Small intestine (tissue), 7 donors: ENCODE results near the gene AFDN. TPM values are rescaled to one million over a fixed set of nuclear protein-coding genes. Genes with fewer than 3 reads are reported as not detected.

ENCODE experiments used
- DNase-seq, 2 donors: peaks; one replicate each; pipeline versions ENCODE4 v3.0.0 to v3.0.0-alpha.2; 2013
- FAIRE-seq: peaks from 2 replicates; lab custom pipeline; 2012; peaks lifted over from hg19 to GRCh38; lab: Jason Lieb, UNC
- H3K27ac ChIP-seq, 3 donors: one replicate each; pipeline ENCODE4 v1.5.1; 2013; ENCODE audit warnings: low read length in 2 of 3, mild to moderate bottlenecking in 2 of 3, control low read depth in 1 of 3, inconsistent platforms in 1 of 3, low read depth in 1 of 3, moderate library complexity in 1 of 3
- H3K27me3 ChIP-seq, 3 donors: one replicate each; pipeline ENCODE4 v1.6.1; 2013; ENCODE audit warnings: low read length in 3 of 3, inconsistent platforms in 1 of 3; ENCODE audit not compliant: control insufficient read depth in 3 of 3, insufficient read depth in 3 of 3
- H3K36me3 ChIP-seq, 3 donors: one replicate each; pipeline ENCODE4 v1.6.1; 2013; ENCODE audit warnings: low read length in 3 of 3, inconsistent platforms in 1 of 3, low read depth in 1 of 3, mild to moderate bottlenecking in 1 of 3, moderate library complexity in 1 of 3; ENCODE audit not compliant: control insufficient read depth in 3 of 3, insufficient read depth in 2 of 3
- H3K4me1 ChIP-seq, 3 donors: one replicate each; pipeline ENCODE4 v1.6.1; 2013; ENCODE audit warnings: low read length in 2 of 3, inconsistent platforms in 1 of 3, low read depth in 1 of 3, mild to moderate bottlenecking in 1 of 3, moderate library complexity in 1 of 3; ENCODE audit not compliant: control insufficient read depth in 3 of 3, insufficient read depth in 2 of 3
- H3K4me3 ChIP-seq, 3 donors: one replicate each; pipeline ENCODE4 v1.5.1; 2013; ENCODE audit warnings: low read length in 3 of 3, control low read depth in 1 of 3, inconsistent platforms in 1 of 3, low read depth in 1 of 3, mild to moderate bottlenecking in 1 of 3, moderate library complexity in 1 of 3
- H3K9me3 ChIP-seq, 2 donors: one replicate each; pipeline ENCODE4 v1.6.1; 2013; ENCODE audit warnings: low read depth in 1 of 2, low read length in 1 of 2; ENCODE audit not compliant: control insufficient read depth in 2 of 2, insufficient read depth in 1 of 2
- WGBS, 3 donors: extraction: QIAGEN DNeasy Blood & Tissue Kit; methylation state at CpG; one replicate each; pipeline ENCODE4 v1.1.7; 2013; 5-methylcytosine and 5-hydroxymethylcytosine counted together
- polyA plus RNA-seq, 4 donors: library from polyadenylated mRNA; stranded (reverse) in 3 of 4; unstranded in 1 of 4; fragments of 200-250 nt in 3 of 4; fragments of 120-200 nt in 1 of 4; gene quantifications; one replicate each; pipeline versions ENCODE4 v1.2.1 to v1.2.3, GENCODE V29; 2013
- donor health status: healthy with polysubstance abuse.
- donor health status: control.
- donor health status: control.
- donor health status: Bipolar disorder and iron deficiency.
- donor health status: healthy.

The AFDN gene
- polyA plus RNA-seq, 4 donors = 46.0 to 202 (median 67.9) TPM

DNA sequence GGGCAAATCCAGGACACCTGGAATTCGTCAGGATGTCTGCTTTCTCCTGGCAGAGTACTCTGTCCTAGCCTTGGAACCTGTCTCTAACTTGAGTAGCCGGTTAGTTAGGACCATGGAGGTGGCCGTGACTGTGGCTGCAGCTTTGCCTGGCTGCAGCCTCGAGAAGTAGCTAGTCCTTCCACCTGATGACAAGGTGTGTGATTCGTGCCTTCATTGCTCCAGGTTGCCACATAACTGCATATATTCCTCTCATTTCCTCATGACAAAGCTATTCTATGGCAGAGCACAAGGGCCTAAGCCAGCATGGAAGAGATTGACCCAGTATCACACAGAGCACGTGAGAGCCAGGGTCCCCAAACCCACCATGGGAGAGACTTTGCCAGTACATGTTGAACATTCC is 130.9 kb downstream of the AFDN start:
- DNase-seq (peak in 1 of 2 donors; percentile 19), FAIRE-seq (no peak)
- Histone ChIP-seq H3K27me3 (no peaks in the 10 kb centered on the region), H3K36me3 (peaks cover 3 to 34% (median 5%) of the 10 kb centered on the region in 3 donors), H3K9me3 (no peaks in the 10 kb centered on the region), H3K4me3 (no peak overlapping the region), H3K27ac (peak overlapping the region in 1 of 3 donors; percentile 10), H3K4me1 (peaks cover 0 to 9% (median 4%) of the 10 kb centered on the region in 3 donors)
- WGBS, 3 donors = 88 to 94% (median 90%) methylated on average over 6 of the region's 6 CpGs

DNA sequence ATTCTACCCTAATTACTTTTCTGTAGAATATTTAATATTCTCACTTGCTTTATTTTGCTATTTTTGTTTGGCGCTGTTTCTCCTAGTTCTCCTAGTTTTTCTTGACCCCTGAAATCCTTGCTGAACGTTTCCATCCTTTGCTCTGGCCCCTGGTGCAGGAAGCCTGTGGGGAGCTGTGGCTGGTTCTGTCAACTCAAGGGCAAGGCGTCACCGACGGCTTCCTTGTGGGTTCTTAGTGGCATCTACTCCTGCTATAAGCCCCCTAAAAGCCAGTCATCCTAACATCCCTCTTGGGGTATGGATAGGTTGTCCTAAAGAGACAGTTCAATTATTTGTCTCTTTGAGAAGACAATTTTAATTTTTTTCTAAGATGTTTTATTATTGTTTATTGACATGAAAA is 133.9 kb downstream of the AFDN start:
- Histone ChIP-seq H3K4me1 (peaks cover 0 to 18% (median 4%) of the 10 kb centered on the region in 3 donors), H3K9me3 (no peaks in the 10 kb centered on the region), H3K4me3 (no peak overlapping the region), H3K27me3 (no peaks in the 10 kb centered on the region), H3K36me3 (peaks cover 3 to 39% (median 6%) of the 10 kb centered on the region in 3 donors), H3K27ac (no peak overlapping the region)
- FAIRE-seq (no peak), DNase-seq (no peak)
- WGBS, 3 donors = 83 to 94% (median 88%) methylated on average over 5 of the region's 5 CpGs

DNA sequence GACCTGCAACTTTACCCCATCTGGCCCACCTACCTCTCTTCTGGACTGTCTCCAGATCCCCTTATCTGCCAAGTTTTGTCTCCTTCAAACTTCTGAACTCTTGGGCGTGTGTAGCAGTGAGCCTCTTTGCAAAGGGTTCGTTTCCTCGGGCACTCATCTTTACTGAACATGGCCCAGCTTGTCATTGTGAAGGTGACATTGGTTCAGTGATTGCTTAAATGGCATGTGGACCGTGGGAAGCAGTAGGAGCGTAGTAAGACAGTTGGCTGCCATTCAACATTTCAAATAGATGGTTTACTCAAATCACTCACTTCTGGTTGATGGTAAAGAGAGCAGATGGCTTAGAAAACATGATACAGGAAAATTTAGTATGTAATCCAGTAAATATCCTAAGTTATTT is 136.0 kb downstream of the AFDN start:
- Histone ChIP-seq H3K27ac (no peak overlapping the region), H3K36me3 (peaks cover 10 to 33% (median 12%) of the 10 kb centered on the region in 3 donors), H3K4me1 (peaks cover 0 to 21% (median 4%) of the 10 kb centered on the region in 3 donors), H3K4me3 (no peak overlapping the region), H3K9me3 (no peaks in the 10 kb centered on the region), H3K27me3 (no peaks in the 10 kb centered on the region)
- WGBS, 3 donors = 79 to 84% (median 81%) methylated on average over 5 of the region's 5 CpGs
- no peak for FAIRE-seq
- no peak for DNase-seq

DNA sequence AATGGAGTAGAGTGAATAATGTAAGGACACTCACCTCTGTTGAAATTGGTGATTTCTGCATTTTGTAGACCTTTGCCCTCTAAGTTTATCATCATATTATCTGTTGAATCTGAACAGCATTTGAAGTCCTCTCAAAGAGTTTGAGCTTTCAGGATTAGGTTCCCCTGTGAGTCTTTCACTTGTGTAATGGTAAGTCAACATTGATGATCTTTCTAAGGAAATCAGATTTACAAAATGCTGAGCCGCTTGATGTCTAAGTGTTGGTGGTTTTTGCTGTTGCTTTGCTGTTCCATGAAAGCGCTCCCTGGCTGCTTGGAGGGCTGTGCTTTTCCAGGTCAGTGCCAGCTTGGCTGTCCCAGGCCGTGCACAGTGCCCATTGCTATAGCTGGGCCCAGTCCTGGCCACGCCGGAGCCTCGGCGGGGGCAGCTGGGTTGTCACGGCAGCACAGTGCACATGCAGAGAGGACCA is 136.9 kb downstream of the AFDN start:
- no peak overlapping the region for H3K27ac ChIP-seq
- peaks cover 10 to 37% (median 12%) of the 10 kb centered on the region in 3 donors for H3K36me3 ChIP-seq
- FAIRE-seq = no peak

DNA sequence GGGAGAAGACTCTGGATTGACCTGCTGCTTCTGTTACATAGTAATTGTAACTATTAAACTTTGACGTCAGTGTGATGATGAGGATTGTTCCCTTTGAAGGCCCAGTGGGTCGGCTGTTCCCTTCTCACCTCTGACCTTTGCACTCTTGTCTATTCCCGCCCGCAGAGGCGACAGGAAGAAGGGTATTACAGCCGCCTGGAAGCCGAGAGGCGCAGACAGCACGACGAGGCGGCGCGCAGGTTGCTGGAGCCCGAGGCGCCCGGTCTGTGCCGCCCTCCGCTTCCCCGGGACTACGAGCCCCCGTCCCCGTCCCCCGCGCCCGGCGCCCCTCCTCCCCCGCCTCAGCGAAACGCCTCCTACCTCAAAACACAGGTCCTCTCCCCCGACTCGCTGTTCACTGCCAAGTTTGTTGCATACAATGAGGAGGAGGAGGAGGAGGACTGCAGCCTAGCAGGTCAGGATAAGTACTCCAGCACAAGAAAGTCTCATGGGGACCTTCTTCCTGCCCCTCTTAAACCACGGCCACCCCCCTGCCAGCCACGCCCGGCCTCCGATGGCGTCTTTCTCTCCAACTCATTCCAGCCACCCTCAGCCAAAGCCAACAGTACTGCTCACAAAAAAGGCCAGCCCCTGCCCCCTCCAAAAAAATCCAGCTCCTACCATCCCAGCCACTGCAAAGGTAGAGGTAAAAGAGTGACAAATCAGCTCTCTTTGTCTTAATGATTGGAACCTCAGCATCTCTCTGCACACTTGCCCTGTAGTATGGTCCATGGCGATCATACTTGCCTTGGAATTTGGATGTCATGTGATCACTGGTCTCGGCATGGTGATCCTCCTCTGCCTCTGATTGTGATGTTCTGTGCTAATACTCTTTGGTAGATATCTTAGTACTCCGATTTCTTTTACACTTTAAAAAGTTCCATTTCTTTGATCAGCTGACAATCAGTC is 139.2 kb downstream of the AFDN start:
- Histone ChIP-seq H3K27me3 (no peaks in the 10 kb centered on the region), H3K4me1 (peaks cover 0 to 21% (median 2%) of the 10 kb centered on the region in 3 donors), H3K27ac (peak overlapping the region in 2 of 3 donors; percentile 42 to 61), H3K36me3 (peaks cover 10 to 42% (median 12%) of the 10 kb centered on the region in 3 donors), H3K9me3 (no peaks in the 10 kb centered on the region), H3K4me3 (no peak overlapping the region)
- FAIRE-seq (no peak), DNase-seq (peak in 1 of 2 donors; percentile 53)
- 80 to 91% (median 91%) methylated on average over 30 to 39 of the region's 39 CpGs for WGBS, 3 donors

More for the DNA sequence above, 136.9 kb downstream of the AFDN start:
- H3K9me3 ChIP-seq = no peaks in the 10 kb centered on the region
- no peak overlapping the region for H3K4me3 ChIP-seq
- peak in 1 of 2 donors; percentile 25 for DNase-seq
- H3K27me3 ChIP-seq = no peaks in the 10 kb centered on the region
- peaks cover 0 to 21% (median 4%) of the 10 kb centered on the region in 3 donors for H3K4me1 ChIP-seq
- WGBS, 3 donors = 96 to 99% (median 96%) methylated on average over 8 of the region's 8 CpGs

DNA sequence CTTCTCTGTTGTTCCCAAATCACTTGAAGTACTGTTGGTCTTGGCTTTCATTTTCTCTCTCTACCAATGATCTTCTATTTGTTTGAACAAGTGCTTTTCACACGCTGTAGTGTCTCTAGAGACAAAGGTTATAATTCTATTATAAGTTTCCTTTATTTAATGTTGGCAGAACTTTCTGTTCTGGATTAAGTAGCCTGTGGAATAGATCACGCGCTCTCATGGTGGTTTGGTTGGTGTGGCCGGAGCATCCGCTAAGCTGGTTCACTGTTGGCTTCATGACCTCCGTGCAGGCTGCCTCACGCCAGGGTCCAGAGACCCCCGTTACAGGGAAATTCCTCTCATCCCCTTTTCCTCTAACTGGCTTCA is 139.8 kb downstream of the AFDN start:
- no peak overlapping the region for H3K4me3 ChIP-seq
- 88 to 93% (median 90%) methylated on average over 8 of the region's 8 CpGs for whole genome bisulfite sequencing, 3 donors
- no peak overlapping the region for H3K27ac ChIP-seq
- DNase-seq (no peak), FAIRE-seq (no peak)
- peaks cover 10 to 42% (median 12%) of the 10 kb centered on the region in 3 donors for H3K36me3 ChIP-seq
- peaks cover 0 to 17% (median 2%) of the 10 kb centered on the region in 3 donors for H3K4me1 ChIP-seq
- no peaks in the 10 kb centered on the region for H3K27me3 ChIP-seq
- H3K9me3 ChIP-seq = no peaks in the 10 kb centered on the region

DNA sequence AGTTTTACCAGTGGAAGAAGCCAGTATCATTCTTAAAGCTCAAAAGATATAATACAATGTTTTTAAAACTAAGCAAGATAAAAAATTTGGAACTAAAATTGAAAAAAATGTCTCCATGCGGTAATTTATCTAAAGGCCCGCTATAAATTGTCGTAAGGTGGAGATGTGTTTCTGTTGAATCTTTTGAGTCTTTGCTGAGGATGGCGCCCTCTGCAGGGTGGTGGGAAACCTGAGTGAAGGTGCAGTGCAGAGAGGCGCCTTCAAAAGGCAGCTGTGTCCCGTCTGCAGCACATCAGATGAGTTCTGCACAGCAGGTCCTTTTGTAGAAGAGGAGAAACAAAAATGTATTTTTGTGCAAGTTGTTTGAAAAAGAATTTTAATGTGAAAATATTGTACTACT is 141.4 kb downstream of the AFDN start:
- FAIRE-seq (no peak), DNase-seq (peak; percentile 37 to 38)
- 77 to 88% (median 88%) methylated on average over 6 of the region's 6 CpGs for WGBS, 3 donors
- Histone ChIP-seq H3K9me3 (no peaks in the 10 kb centered on the region), H3K27me3 (no peaks in the 10 kb centered on the region), H3K27ac (no peak overlapping the region), H3K4me3 (no peak overlapping the region), H3K4me1 (peaks cover 0 to 14% (median 0%) of the 10 kb centered on the region in 3 donors), H3K36me3 (peaks cover 7 to 38% (median 9%) of the 10 kb centered on the region in 3 donors)

DNA sequence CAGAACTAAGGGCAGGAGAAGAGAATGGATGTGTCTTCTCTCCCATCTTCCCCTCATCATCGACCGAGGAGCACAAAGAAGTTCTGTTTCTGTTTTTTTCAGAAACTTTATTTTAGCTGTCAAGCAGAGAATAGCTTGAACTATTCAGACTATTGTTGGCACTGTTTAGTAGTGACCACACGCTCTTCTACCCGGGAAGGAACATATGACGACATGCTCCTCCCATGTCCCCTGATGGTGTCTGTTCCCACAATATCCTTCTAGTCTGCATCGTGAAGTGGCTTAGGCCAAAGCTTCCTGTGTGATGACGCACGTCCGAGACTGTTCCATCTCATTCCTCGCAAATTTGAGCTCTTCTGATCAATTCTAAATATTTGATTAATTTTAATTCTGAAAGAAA is 143.5 kb downstream of the AFDN start:
- 85 to 94% (median 87%) methylated on average over 10 of the region's 10 CpGs for WGBS, 3 donors
- H3K4me3 ChIP-seq = no peak overlapping the region
- H3K4me1 ChIP-seq = peaks cover 0 to 9% (median 0%) of the 10 kb centered on the region in 3 donors
- FAIRE-seq (no peak), DNase-seq (no peak)
- no peak overlapping the region for H3K27ac ChIP-seq
- H3K27me3 ChIP-seq = no peaks in the 10 kb centered on the region
- no peaks in the 10 kb centered on the region for H3K9me3 ChIP-seq
- peaks cover 7 to 38% (median 7%) of the 10 kb centered on the region in 3 donors for H3K36me3 ChIP-seq
